Mesenchymal stem cell (in vitro differentiated cells and primary cell): Measurements from ENCODE around the gene CD63.

Experiments used
- DNase-seq: peaks from one replicate; pipeline ENCODE4 v3.0.0-alpha.2; 2013
- H2AFZ ChIP-seq: one replicate; pipeline ENCODE4 v1.6.1; 2013; ENCODE audit warnings: low read depth, mild to moderate bottlenecking, control low read depth, inconsistent platforms, low read length, moderate library complexity
- H2AK5ac ChIP-seq: 2 replicates; pipeline ENCODE4 v1.6.1; 2013; ENCODE audit warnings: low read length, moderate library complexity, mild to moderate bottlenecking, inconsistent platforms; ENCODE audit not compliant: severe bottlenecking
- H2BK120ac ChIP-seq: one replicate; pipeline ENCODE4 v1.6.1; 2013; ENCODE audit warnings: low read depth, mild to moderate bottlenecking, inconsistent platforms, low read length, moderate library complexity
- H2BK12ac ChIP-seq, 2 experiments: one replicate each; pipeline ENCODE4 v1.6.1; 2013; ENCODE audit warnings: inconsistent platforms in 2 of 2, low read length in 2 of 2, mild to moderate bottlenecking in 2 of 2, moderate library complexity in 2 of 2, control low read depth in 1 of 2
- H2BK15ac ChIP-seq: one replicate; pipeline ENCODE4 v1.6.1; 2013; ENCODE audit warnings: mild to moderate bottlenecking, low read depth, inconsistent platforms; ENCODE audit not compliant: poor library complexity, severe bottlenecking
- H2BK5ac ChIP-seq: 2 replicates; pipeline ENCODE4 v1.6.1; 2013; ENCODE audit warnings: low read depth, mild to moderate bottlenecking, low read length, control low read depth, inconsistent platforms; ENCODE audit not compliant: poor library complexity, severe bottlenecking
- H3K14ac ChIP-seq, 2 experiments: one replicate each; pipeline ENCODE4 v1.6.1; 2013; ENCODE audit warnings: inconsistent platforms in 2 of 2, low read length in 2 of 2, control low read depth in 1 of 2, mild to moderate bottlenecking in 1 of 2, moderate library complexity in 1 of 2
- H3K18ac ChIP-seq, 2 experiments: one replicate each; pipeline ENCODE4 v1.6.1; 2013; ENCODE audit warnings: inconsistent platforms in 2 of 2, low read length in 2 of 2, control low read depth in 1 of 2, low read depth in 1 of 2, mild to moderate bottlenecking in 1 of 2
- H3K23ac ChIP-seq, 2 experiments: one replicate each; pipeline ENCODE4 v1.6.1; 2013; ENCODE audit warnings: inconsistent platforms in 2 of 2, low read length in 2 of 2, mild to moderate bottlenecking in 2 of 2, moderate library complexity in 2 of 2, control low read depth in 1 of 2
- H3K27ac ChIP-seq: 2 replicates; pipeline ENCODE4 v1.5.1; 2013; ENCODE audit warnings: mild to moderate bottlenecking, moderate library complexity, low read length, control low read depth, inconsistent platforms; ENCODE audit not compliant: poor library complexity, severe bottlenecking
- H3K27me3 ChIP-seq, 2 experiments: 2 replicates each; pipeline versions ENCODE4 v1.6.1 to v1.7.0; 2013; ENCODE audit warnings: low read length in 2 of 2, mild to moderate bottlenecking in 2 of 2, moderate library complexity in 2 of 2, control low read depth in 1 of 2, inconsistent platforms in 1 of 2; ENCODE audit not compliant: control insufficient read depth in 1 of 2, insufficient read depth in 1 of 2
- H3K36me3 ChIP-seq, 2 experiments: 2 replicates each; pipeline versions ENCODE4 v1.6.1 to v1.7.0; 2013; ENCODE audit warnings: low read length in 2 of 2, control low read depth in 1 of 2, inconsistent platforms in 1 of 2, low read depth in 1 of 2, mild to moderate bottlenecking in 1 of 2; ENCODE audit not compliant: insufficient read depth in 2 of 2, control insufficient read depth in 1 of 2
- H3K4ac ChIP-seq, 2 experiments: one replicate each; pipeline ENCODE4 v1.6.1; 2013; ENCODE audit warnings: inconsistent platforms in 2 of 2, low read length in 2 of 2, mild to moderate bottlenecking in 2 of 2, moderate library complexity in 2 of 2, control low read depth in 1 of 2, low read depth in 1 of 2
- H3K4me1 ChIP-seq: 2 replicates; pipeline ENCODE4 v1.6.1; 2013; ENCODE audit warnings: low read depth, low read length, control low read depth; ENCODE audit not compliant: control insufficient read depth, insufficient read depth
- H3K4me2 ChIP-seq: 2 replicates; pipeline ENCODE4 v1.6.1; 2013; ENCODE audit warnings: low read length, mild to moderate bottlenecking, inconsistent platforms; ENCODE audit not compliant: poor library complexity, severe bottlenecking
- H3K4me3 ChIP-seq, 2 experiments: 2 replicates each; pipeline versions ENCODE4 v1.5.1 to v1.7.0; 2013; ENCODE audit warnings: low read length in 2 of 2, mild to moderate bottlenecking in 2 of 2, control low read depth in 1 of 2, low read depth in 1 of 2; ENCODE audit not compliant: insufficient read depth in 1 of 2
- H3K79me1 ChIP-seq: replicated peaks from 2 replicates; pipeline ENCODE4 v1.6.1; 2013; ENCODE audit warnings: mild to moderate bottlenecking, control low read depth, low read length, inconsistent platforms; ENCODE audit not compliant: poor library complexity, severe bottlenecking
- H3K9ac ChIP-seq: 2 replicates; pipeline ENCODE4 v1.7.0; 2013; ENCODE audit warnings: mild to moderate bottlenecking, low read length, moderate library complexity
- H3K9me3 ChIP-seq: 2 replicates; pipeline ENCODE4 v1.7.0; 2013; ENCODE audit warnings: mild to moderate bottlenecking, low read length; ENCODE audit not compliant: control insufficient read depth
- H4K8ac ChIP-seq: one replicate; pipeline ENCODE4 v1.6.1; 2013; ENCODE audit warnings: inconsistent platforms, mild to moderate bottlenecking, low read length, moderate library complexity
- H4K91ac ChIP-seq: one replicate; pipeline ENCODE4 v1.6.1; 2013; ENCODE audit warnings: mild to moderate bottlenecking, low read length, inconsistent platforms
- WGBS: methylation state at CpG from one replicate; pipeline ENCODE4 v1.1.7; 2013; ENCODE audit warnings: mixed read lengths; 5-methylcytosine and 5-hydroxymethylcytosine counted together

CD63 gene

GRCh38 chr12:55696141-55696540 is 32.7 kb downstream of the CD63 start:
- H2AFZ ChIP-seq, result no peak overlapping the region
- no peak overlapping the region for H2BK15ac ChIP-seq
- H4K91ac ChIP-seq, result no peak overlapping the region
- no peak overlapping the region for H2BK5ac ChIP-seq
- no peak overlapping the region for H3K27ac ChIP-seq
- no peak overlapping the region for H2BK12ac ChIP-seq
- peaks cover 6% of the 10 kb centered on the region for H3K4me1 ChIP-seq
- H3K4me2 ChIP-seq, result no peak overlapping the region
- H3K9ac ChIP-seq, result no peak overlapping the region
- H3K4ac ChIP-seq, result no peak overlapping the region
- H2AK5ac ChIP-seq, result no peak overlapping the region
- H3K23ac ChIP-seq, result no peak overlapping the region
- peaks cover 0 to 26% of the 10 kb centered on the region in 2 experiments for H3K27me3 ChIP-seq
- peaks cover 0 to 88% of the 10 kb centered on the region in 2 experiments for H3K36me3 ChIP-seq
- H3K79me1 ChIP-seq, result no peaks in the 10 kb centered on the region
- no peak overlapping the region for H2BK120ac ChIP-seq
- no peaks in the 10 kb centered on the region for H3K9me3 ChIP-seq
- DNase-seq, result no peak
- H4K8ac ChIP-seq, result no peak overlapping the region
- H3K14ac ChIP-seq, result no peak overlapping the region
- no peak overlapping the region for H3K18ac ChIP-seq
- 100% methylated on average over 4 of the region's 6 CpGs for WGBS
- H3K4me3 ChIP-seq, result no peak overlapping the region

GRCh38 chr12:55695349-55695748 is 33.5 kb downstream of the CD63 start:
- Histone ChIP-seq H3K4me2 (no peak overlapping the region), H3K27me3 (peaks cover 0 to 26% of the 10 kb centered on the region in 2 experiments), H3K14ac (no peak overlapping the region), H3K4ac (no peak overlapping the region), H3K79me1 (no peaks in the 10 kb centered on the region), H2BK5ac (no peak overlapping the region), H3K9me3 (no peaks in the 10 kb centered on the region), H3K36me3 (peaks cover 0 to 84% of the 10 kb centered on the region in 2 experiments), H2BK15ac (no peak overlapping the region), H4K8ac (no peak overlapping the region), H2AK5ac (no peak overlapping the region), H3K9ac (no peak overlapping the region), H2BK120ac (no peak overlapping the region), H3K27ac (no peak overlapping the region), H3K18ac (no peak overlapping the region), H3K4me3 (no peak overlapping the region), H2AFZ (no peak overlapping the region), H4K91ac (no peak overlapping the region), H2BK12ac (no peak overlapping the region), H3K23ac (no peak overlapping the region), H3K4me1 (peaks cover 2% of the 10 kb centered on the region)
- WGBS, result 93% methylated on average over 7 of the region's 7 CpGs
- DNase-seq, result no peak

GRCh38 chr12:55694651-55695050 is 34.2 kb downstream of the CD63 start:
- Histone ChIP-seq H3K14ac (no peak overlapping the region), H3K4me1 (no peaks in the 10 kb centered on the region), H2BK15ac (no peak overlapping the region), H4K8ac (no peak overlapping the region), H3K27ac (no peak overlapping the region), H3K23ac (no peak overlapping the region), H2BK12ac (no peak overlapping the region), H3K9ac (no peak overlapping the region), H2BK120ac (no peak overlapping the region), H3K4me3 (no peak overlapping the region), H3K36me3 (peaks cover 0 to 79% of the 10 kb centered on the region in 2 experiments), H2AFZ (no peak overlapping the region), H3K9me3 (no peaks in the 10 kb centered on the region), H3K79me1 (no peaks in the 10 kb centered on the region), H3K4me2 (no peak overlapping the region), H3K27me3 (peaks cover 0 to 22% of the 10 kb centered on the region in 2 experiments), H2BK5ac (no peak overlapping the region), H3K18ac (no peak overlapping the region), H3K4ac (no peak overlapping the region), H4K91ac (no peak overlapping the region), H2AK5ac (no peak overlapping the region)
- no peak for DNase-seq
- 78% methylated on average over 4 of the region's 4 CpGs for WGBS

GRCh38 chr12:55694188-55694515 is 34.7 kb downstream of the CD63 start:
- no peak overlapping the region for H4K8ac ChIP-seq
- H3K14ac ChIP-seq, result no peak overlapping the region
- H2BK120ac ChIP-seq, result no peak overlapping the region
- H3K4ac ChIP-seq, result no peak overlapping the region
- no peaks in the 10 kb centered on the region for H3K9me3 ChIP-seq
- no peak overlapping the region for H3K27ac ChIP-seq
- H3K4me1 ChIP-seq, result no peaks in the 10 kb centered on the region
- H2AFZ ChIP-seq, result no peak overlapping the region
- H3K79me1 ChIP-seq, result no peaks in the 10 kb centered on the region
- H2AK5ac ChIP-seq, result no peak overlapping the region
- no peak overlapping the region for H2BK15ac ChIP-seq
- no peak overlapping the region for H3K4me3 ChIP-seq
- no peak overlapping the region for H3K18ac ChIP-seq
- no peak overlapping the region for H4K91ac ChIP-seq
- H3K4me2 ChIP-seq, result no peak overlapping the region
- peaks cover 0 to 17% of the 10 kb centered on the region in 2 experiments for H3K27me3 ChIP-seq
- no peak overlapping the region for H2BK5ac ChIP-seq
- H3K23ac ChIP-seq, result no peak overlapping the region
- H2BK12ac ChIP-seq, result no peak overlapping the region
- WGBS, result 100% methylated on average over 6 of the region's 7 CpGs
- DNase-seq, result no peak
- H3K36me3 ChIP-seq, result peaks cover 0 to 77% of the 10 kb centered on the region in 2 experiments
- H3K9ac ChIP-seq, result no peak overlapping the region
